H1 (cell line): ENCODE data around the gene BFSP2. TPM values are rescaled to one million over a fixed set of nuclear protein-coding genes. Genes with fewer than 3 reads are reported as not detected.

ENCODE experiments used
- CTCF ChIA-PET: fragments of 300-600 bp; sonication (Branson Sonifier 250); formaldehyde crosslinking; loops from one replicate; lab custom pipeline; 2021; ENCODE audit not compliant: partially characterized antibody; lab: Charles Lee
- POLR2A ChIA-PET: fragments of 300-600 bp; sonication (Branson Sonifier 250); formaldehyde crosslinking; loops from one replicate; lab custom pipeline; 2021; ENCODE audit warnings: inconsistent platforms; ENCODE audit not compliant: partially characterized antibody; lab: Charles Lee
- DNase-seq, 2 experiments: peaks; one replicate each; pipeline versions ENCODE4 v3.0.0 to v3.0.0-alpha.2; 2010 to 2022; ENCODE audit warnings: low spot score in 2 of 2, low read depth in 1 of 2, mixed read lengths in 1 of 2
- FAIRE-seq: peaks from 2 replicates; lab custom pipeline; 2011; peaks lifted over from hg19 to GRCh38; lab: Jason Lieb, UNC
- H2AFZ ChIP-seq: 2 replicates; pipeline ENCODE4 v1.8.1; 2012; ENCODE audit warnings: low read length, inconsistent platforms
- H2AK5ac ChIP-seq: 2 replicates; pipeline ENCODE4 v1.6.1; 2013; ENCODE audit warnings: low read depth, low read length
- H2BK120ac ChIP-seq: replicated peaks from 2 replicates; pipeline ENCODE3; 2013; ENCODE audit warnings: low read depth, low read length, inconsistent platforms
- H2BK12ac ChIP-seq: 2 replicates; pipeline ENCODE4 v1.6.1; 2013; ENCODE audit warnings: low read depth, low read length
- H2BK15ac ChIP-seq: 2 replicates; pipeline ENCODE4 v1.6.1; 2013; ENCODE audit warnings: low read length
- H2BK20ac ChIP-seq: 2 replicates; pipeline ENCODE4 v1.6.1; 2013; ENCODE audit warnings: low read length
- H2BK5ac ChIP-seq: 2 replicates; pipeline ENCODE4 v1.6.1; 2013; ENCODE audit warnings: low read depth, low read length
- H3K14ac ChIP-seq: 2 replicates; pipeline ENCODE4 v1.6.1; 2013; ENCODE audit warnings: inconsistent platforms; ENCODE audit not compliant: insufficient read length
- H3K18ac ChIP-seq: 2 replicates; pipeline ENCODE4 v1.6.1; 2013; ENCODE audit warnings: low read length; ENCODE audit errors: extremely low read depth
- H3K23ac ChIP-seq: 2 replicates; pipeline ENCODE4 v1.6.1; 2013; ENCODE audit warnings: inconsistent platforms; ENCODE audit not compliant: insufficient read length
- H3K23me2 ChIP-seq: 2 replicates; pipeline ENCODE4 v1.6.1; 2013; ENCODE audit warnings: low read depth, low read length
- H3K27ac ChIP-seq: 2 replicates; pipeline ENCODE4 v1.6.1; 2011; ENCODE audit warnings: low read depth, low read length, inconsistent platforms
- H3K27me3 ChIP-seq, 4 experiments: replicated peaks in 1 of 4; 1 replicate in 1 of 4; 2 replicates in 3 of 4; pipeline versions ENCODE4 v1.6.1 to v1.8.1; 2011 to 2013; ENCODE audit warnings: low read length in 3 of 4, mild to moderate bottlenecking in 3 of 4, inconsistent platforms in 2 of 4, mixed read lengths in 2 of 4, moderate library complexity in 1 of 4; ENCODE audit not compliant: control insufficient read depth in 3 of 4, insufficient read depth in 3 of 4; ENCODE audit errors: extremely low read depth in 1 of 4
- H3K36me3 ChIP-seq, 4 experiments: 2 replicates each; pipeline versions ENCODE4 v1.6.1 to v1.8.1; 2011 to 2013; ENCODE audit warnings: mild to moderate bottlenecking in 4 of 4, low read length in 3 of 4, moderate library complexity in 2 of 4, control low read depth in 1 of 4, inconsistent platforms in 1 of 4; ENCODE audit not compliant: insufficient read depth in 4 of 4, control insufficient read depth in 2 of 4
- H3K4ac ChIP-seq: replicated peaks from 2 replicates; pipeline ENCODE3; 2013; ENCODE audit warnings: low read length, low read depth, mixed read lengths, inconsistent platforms; ENCODE audit not compliant: insufficient read length
- H3K4me1 ChIP-seq, 4 experiments: replicated peaks in 1 of 4; 1 replicate in 1 of 4; 2 replicates in 3 of 4; pipeline versions ENCODE4 v1.6.1 to v1.8.1; 2011 to 2013; ENCODE audit warnings: low read length in 3 of 4, inconsistent platforms in 2 of 4, mixed read lengths in 1 of 4; ENCODE audit not compliant: insufficient read depth in 4 of 4, control insufficient read depth in 3 of 4
- H3K4me2 ChIP-seq, 2 experiments: 2 replicates each; pipeline versions ENCODE4 v1.6.1 to v1.8.1; 2011 to 2013; ENCODE audit warnings: low read depth in 2 of 2, low read length in 2 of 2, control low read depth in 1 of 2, inconsistent platforms in 1 of 2, mild to moderate bottlenecking in 1 of 2; ENCODE audit not compliant: insufficient read depth in 1 of 2
- H3K4me3 ChIP-seq, 4 experiments: fragments of 200-600, 300-600 bp in 1 of 4; sonication (generic), shearing (Covaris generic), sonication (Bioruptor Twin) in 1 of 4; 2 replicates each; pipeline versions ENCODE4 v1.5.1 to v1.8.1; 2011 to 2016; ENCODE audit warnings: low read length in 4 of 4, low read depth in 3 of 4, control low read depth in 2 of 4, inconsistent platforms in 2 of 4, mild to moderate bottlenecking in 2 of 4, mixed read lengths in 1 of 4, moderate library complexity in 1 of 4; ENCODE audit not compliant: insufficient read depth in 2 of 4; ENCODE audit errors: extremely low read depth in 1 of 4
- H3K56ac ChIP-seq: replicated peaks from 2 replicates; pipeline ENCODE3; 2013; ENCODE audit warnings: low read depth, mild to moderate bottlenecking, mixed read lengths, low read length, inconsistent platforms; ENCODE audit not compliant: insufficient read length
- H3K79me1 ChIP-seq: 2 replicates; pipeline ENCODE4 v1.6.1; 2013; ENCODE audit warnings: low read depth, low read length, control low read depth
- H3K79me2 ChIP-seq, 2 experiments: 2 replicates each; pipeline versions ENCODE4 v1.6.1 to v1.8.1; 2012 to 2013; ENCODE audit warnings: low read length in 2 of 2, mild to moderate bottlenecking in 2 of 2, inconsistent platforms in 1 of 2; ENCODE audit not compliant: insufficient read depth in 2 of 2, control insufficient read depth in 1 of 2
- H3K9ac ChIP-seq, 4 experiments: replicated peaks in 1 of 4; 1 replicate in 1 of 4; 2 replicates in 3 of 4; pipeline versions ENCODE4 v1.6.1 to v1.8.1; 2011 to 2013; ENCODE audit warnings: low read depth in 3 of 4, low read length in 3 of 4, control low read depth in 2 of 4, mild to moderate bottlenecking in 2 of 4, moderate library complexity in 2 of 4, inconsistent platforms in 1 of 4; ENCODE audit errors: extremely low read depth in 1 of 4
- H3K9me3 ChIP-seq, 2 experiments: 2 replicates each; pipeline versions ENCODE4 v1.6.1 to v1.8.1; 2012 to 2013; ENCODE audit warnings: mild to moderate bottlenecking in 2 of 2, moderate library complexity in 2 of 2, control low read depth in 1 of 2, inconsistent platforms in 1 of 2, low read depth in 1 of 2, low read length in 1 of 2, mixed read lengths in 1 of 2; ENCODE audit not compliant: insufficient read depth in 2 of 2
- H4K20me1 ChIP-seq, 2 experiments: replicated peaks in 1 of 2; 2 replicates each; pipeline versions ENCODE3 to v1.8.1; 2011 to 2013; ENCODE audit warnings: inconsistent platforms in 2 of 2, low read length in 2 of 2, mild to moderate bottlenecking in 1 of 2; ENCODE audit not compliant: insufficient read depth in 2 of 2, control insufficient read depth in 1 of 2
- H4K5ac ChIP-seq: 2 replicates; pipeline ENCODE4 v1.6.1; 2013; ENCODE audit warnings: low read length, low read depth, mixed read lengths, inconsistent platforms; ENCODE audit not compliant: insufficient read length
- H4K8ac ChIP-seq: 2 replicates; pipeline ENCODE4 v1.8.0; 2013; ENCODE audit warnings: mild to moderate bottlenecking, moderate library complexity, low read length, inconsistent platforms; ENCODE audit not compliant: insufficient read depth; ENCODE audit errors: extremely low read depth
- H4K91ac ChIP-seq: replicated peaks from 2 replicates; pipeline ENCODE3; 2013; ENCODE audit warnings: low read length, mixed read lengths, inconsistent platforms; ENCODE audit not compliant: insufficient read length
- ATF3 ChIP-seq: IDR thresholded peaks from 2 replicates; pipeline ENCODE4 v1.6.1; 2011; ENCODE audit warnings: low read depth, mild to moderate bottlenecking, low read length; ENCODE audit not compliant: insufficient read depth
- E2F6 ChIP-seq: IDR thresholded peaks from 2 replicates; pipeline ENCODE4 v1.6.1; 2012; ENCODE audit warnings: inconsistent platforms
- EZH2 ChIP-seq: fragments of 200-600 bp; sonication (generic); IDR thresholded peaks from 2 replicates; pipeline ENCODE4 v1.7.1; 2012; ENCODE audit warnings: low read depth, mild to moderate bottlenecking, moderate library complexity, low read length, inconsistent platforms; ENCODE audit not compliant: severe bottlenecking
- GTF2F1 ChIP-seq: IDR thresholded peaks from 2 replicates; pipeline ENCODE4 v1.6.1; 2012; ENCODE audit warnings: low read depth, low read length, improper control_type of control experiment, borderline replicate concordance
- JUND ChIP-seq: IDR thresholded peaks from 2 replicates; pipeline ENCODE4 v1.6.1; 2011; ENCODE audit warnings: mild to moderate bottlenecking, improper control_type of control experiment, low read length
- POU5F1 ChIP-seq: IDR thresholded peaks from 2 replicates; pipeline ENCODE4 v1.6.1; 2011; ENCODE audit warnings: low read depth, mild to moderate bottlenecking, low read length, moderate library complexity
- RFX5 ChIP-seq: IDR thresholded peaks from 2 replicates; pipeline ENCODE4 v1.6.1; 2011; ENCODE audit warnings: low read depth, low read length, improper control_type of control experiment, borderline replicate concordance
- SIRT6 ChIP-seq: IDR thresholded peaks from one replicate; pipeline ENCODE4 v1.7.1; 2012; ENCODE audit warnings: low read length, inconsistent platforms
- SRF ChIP-seq: IDR thresholded peaks from 2 replicates; pipeline ENCODE4 v1.6.1; 2011; ENCODE audit warnings: mild to moderate bottlenecking, low read depth, low read length, moderate library complexity
- TAF7 ChIP-seq: optimal IDR thresholded peaks from 2 replicates; pipeline ENCODE3; 2011; ENCODE audit warnings: low read depth, mild to moderate bottlenecking, inconsistent platforms, low read length, moderate library complexity, borderline replicate concordance
- ZNF274 ChIP-seq: IDR thresholded peaks from 2 replicates; pipeline ENCODE4 v1.7.0; 2012; ENCODE audit warnings: low read length, borderline replicate concordance; ENCODE audit errors: extremely low read depth
- WGBS, 2 experiments: shearing (Covaris generic) in 1 of 2; methylation state at CpG; one replicate each; pipeline versions ENCODE4 v1.1.6 to v1.1.7; 2013 to 2015; ENCODE audit warnings: low lambda C conversion rate in 2 of 2, mixed read lengths in 2 of 2, inconsistent platforms in 1 of 2, low coverage in 1 of 2, missing lambda C conversion rate in 1 of 2; ENCODE audit not compliant: insufficient replicate concordance in 2 of 2, insufficient coverage in 1 of 2, insufficient read length in 1 of 2; ENCODE audit errors: extremely low coverage in 1 of 2, missing lambda C conversion rate in 1 of 2; 5-methylcytosine and 5-hydroxymethylcytosine counted together
- polyA plus RNA-seq, 7 experiments: library from polyadenylated mRNA; depleted of rRNA in 3 of 7; stranded (reverse) in 5 of 7; unstranded in 2 of 7; fragments of >200 nt in 5 of 7; fragments of 200-250 nt in 2 of 7; gene quantifications; 1 replicate in 5 of 7; 2 replicates in 1 of 7; 4 replicates in 1 of 7; pipeline versions ENCODE4 v1.2.1 to v1.2.3, GENCODE V29; 2011 to 2013; ENCODE audit warnings: missing spikeins in 2 of 7, mixed read lengths in 2 of 7
- total RNA-seq: library from RNA; stranded (reverse); fragmentation: NEBNext Ultra II Directional; extraction: Animal tissue kit (Norgen Biotek cat#: 25700); gene quantifications from 2 replicates; pipeline ENCODE4 v1.2.1, GENCODE V29; 2021

BFSP2 gene
- total and polyA plus RNA-seq, 2 of the 8 experiments (the other 6 are each of a cell fraction or from before 2014, with no cell fraction given): not detected

- H2BK15ac ChIP-seq: no peak overlapping the region
- no peak overlapping the region for H4K5ac ChIP-seq
- no peak overlapping the region for H3K4me2 ChIP-seq
- no peak for DNase-seq
- no peaks in the 10 kb centered on the region for H3K79me1 ChIP-seq
- H3K79me2 ChIP-seq: no peaks in the 10 kb centered on the region
- H3K14ac ChIP-seq: no peak overlapping the region
- H2BK120ac ChIP-seq: no peak overlapping the region
- no peak overlapping the region for H2BK5ac ChIP-seq
- H3K4ac ChIP-seq: no peak overlapping the region
- H3K4me1 ChIP-seq: peaks cover 0 to 6% (median 4%) of the 10 kb centered on the region in 4 experiments; a peak in 4 of 7 replicates
- no peaks in the 10 kb centered on the region for H3K9me3 ChIP-seq
- no peak overlapping the region for H3K56ac ChIP-seq
- H4K20me1 ChIP-seq: no peaks in the 10 kb centered on the region
- H2BK20ac ChIP-seq: no peak overlapping the region
- ChIA-PET CTCF (interaction anchor here (0.9 to 3.5 kb wide), 4 partner anchors 12 to 109 kb away, joined by 3 to 19 read pairs (median 10); no protein-coding TSS in a partner anchor), POLR2A (interaction anchor here (1.3 kb wide), 1 partner anchor 10 kb away, joined by 3 read pairs; no protein-coding TSS in a partner anchor)
- H3K27ac ChIP-seq: no peak overlapping the region
- FAIRE-seq: no peak
- H3K27me3 ChIP-seq: peaks cover 0 to 5% (median 0%) of the 10 kb centered on the region in 4 experiments; a peak in 4 of 7 replicates
- H3K18ac ChIP-seq: no peak overlapping the region
- TF ChIP-seq GTF2F1 (no peak), SRF (no peak), RFX5 (no peak), SIRT6 (no peak), JUND (no peak), ZNF274 (no peak), TAF7 (no peak), EZH2 (no peak), E2F6 (no peak), ATF3 (no peak), POU5F1 (no peak)
- no peak overlapping the region for H4K91ac ChIP-seq
- no peak overlapping the region for H4K8ac ChIP-seq
- no peak overlapping the region for H3K9ac ChIP-seq
- H2AFZ ChIP-seq: no peak overlapping the region
- no peak overlapping the region for H2AK5ac ChIP-seq
- H3K23me2 ChIP-seq: no peaks in the 10 kb centered on the region
- H3K23ac ChIP-seq: no peak overlapping the region
- 81% methylated on average over 7 of the region's 7 CpGs; no CpG with 5 or more reads in 1 of the 2 experiments for WGBS, 2 experiments
- no peak overlapping the region for H2BK12ac ChIP-seq
- no peaks in the 10 kb centered on the region for H3K36me3 ChIP-seq
- H3K4me3 ChIP-seq: no peak overlapping the region
Observed at GRCh38 chr3:133469140-133469731, 69.4 kb downstream of the BFSP2 start.
